ENCODE measurements around the gene KIAA1671. TPM values are rescaled to one million over a fixed set of nuclear protein-coding genes. Genes with fewer than 3 reads are reported as not detected.

KIAA1671 gene
- total RNA-seq, 2 experiments from 2014 or later = 12.3 to 14.0 TPM

GRCh38 chr22:25125693-25126357 is 173.3 kb downstream of the KIAA1671 start:
- H3K36me3 Mint-ChIP-seq (ENCODE audit: low read depth) = peaks cover 6% of the 10 kb centered on the region
- no peak overlapping the region for H3K4me3 Mint-ChIP-seq
- no peaks in the 10 kb centered on the region for H3K9me3 Mint-ChIP-seq (ENCODE audit: low read depth)
- intact Hi-C loops (cut with DNase I, micrococcal nuclease) = no loop called here
- ATAC-seq = no peak
- DNase-seq = no peak
- H3K27me3 Mint-ChIP-seq = no peaks in the 10 kb centered on the region
- ChIA-PET POLR2A (no interaction called here), CTCF (interaction anchor here (1.0 to 1.1 kb wide), 2 partner anchors 14 to 15 kb away, joined by 3 read pairs; no protein-coding TSS in a partner anchor)
- no peaks in the 10 kb centered on the region for H3K4me1 Mint-ChIP-seq
- H3K27ac Mint-ChIP-seq = no peak overlapping the region

GRCh38 chr22:25126510-25126909 is 174.0 kb downstream of the KIAA1671 start:
- Mint-ChIP-seq H3K36me3 (ENCODE audit: low read depth) (peaks cover 6% of the 10 kb centered on the region), H3K9me3 (ENCODE audit: low read depth) (no peaks in the 10 kb centered on the region), H3K27me3 (no peaks in the 10 kb centered on the region), H3K27ac (no peak overlapping the region), H3K4me1 (no peaks in the 10 kb centered on the region), H3K4me3 (no peak overlapping the region)
- intact Hi-C loops (cut with DNase I, micrococcal nuclease) = no loop called here
- ATAC-seq = no peak
- ChIA-PET POLR2A (no interaction called here), CTCF (interaction anchor here (1.0 kb wide), 1 partner anchor 15 kb away, joined by 3 read pairs; no protein-coding TSS in a partner anchor)
- no peak for DNase-seq

- ATAC-seq (no peak), DNase-seq (no peak)
- Mint-ChIP-seq H3K27me3 (no peaks in the 10 kb centered on the region), H3K4me1 (no peaks in the 10 kb centered on the region), H3K9me3 (ENCODE audit: low read depth) (no peaks in the 10 kb centered on the region), H3K36me3 (ENCODE audit: low read depth) (peaks cover 6% of the 10 kb centered on the region), H3K27ac (no peak overlapping the region), H3K4me3 (no peak overlapping the region)
- CTCF ChIA-PET = interaction anchor here (0.6 kb wide), 1 partner anchor 155 kb away, joined by 3 read pairs; no protein-coding TSS in a partner anchor
- POLR2A ChIA-PET = no interaction called here
- intact Hi-C loops (cut with DNase I, micrococcal nuclease) = no loop called here
Measured at GRCh38 chr22:25127318-25127717, 174.8 kb downstream of the KIAA1671 start.

GRCh38 chr22:25130462-25130861 is 177.9 kb downstream of the KIAA1671 start:
- intact Hi-C loops (cut with DNase I, micrococcal nuclease) = no loop called here
- POLR2A ChIA-PET = no interaction called here
- H3K36me3 Mint-ChIP-seq (ENCODE audit: low read depth) = no peaks in the 10 kb centered on the region

GRCh38 chr22:25131198-25131887 is 178.8 kb downstream of the KIAA1671 start:
- intact Hi-C loops (cut with DNase I, micrococcal nuclease) = no loop called here
- Mint-ChIP-seq H3K36me3 (ENCODE audit: low read depth) (peaks cover 3% of the 10 kb centered on the region), H3K4me1 (peaks cover 4% of the 10 kb centered on the region), H3K4me3 (no peak overlapping the region), H3K27me3 (no peaks in the 10 kb centered on the region), H3K27ac (no peak overlapping the region), H3K9me3 (ENCODE audit: low read depth) (no peaks in the 10 kb centered on the region)
- ATAC-seq = no peak
- CTCF ChIA-PET = interaction anchor here (0.9 kb wide), 1 partner anchor 39 kb away, joined by 3 read pairs; no protein-coding TSS in a partner anchor
- DNase-seq = no peak
- POLR2A ChIA-PET = no interaction called here

More at GRCh38 chr22:25130462-25130861, 177.9 kb downstream of the KIAA1671 start:
- no peak overlapping the region for H3K27ac Mint-ChIP-seq
- CTCF ChIA-PET = interaction anchor here (0.9 kb wide), 1 partner anchor 40 kb away, joined by 3 read pairs; no protein-coding TSS in a partner anchor
- ATAC-seq = no peak
- H3K27me3 Mint-ChIP-seq = no peaks in the 10 kb centered on the region
- H3K9me3 Mint-ChIP-seq (ENCODE audit: low read depth) = no peaks in the 10 kb centered on the region
- peaks cover 4% of the 10 kb centered on the region for H3K4me1 Mint-ChIP-seq
- no peak overlapping the region for H3K4me3 Mint-ChIP-seq
- DNase-seq = no peak

GRCh38 chr22:25134028-25134427 is 181.5 kb downstream of the KIAA1671 start:
- Mint-ChIP-seq H3K27ac (no peak overlapping the region), H3K9me3 (ENCODE audit: low read depth) (no peaks in the 10 kb centered on the region), H3K36me3 (ENCODE audit: low read depth) (peaks cover 17% of the 10 kb centered on the region), H3K27me3 (no peaks in the 10 kb centered on the region), H3K4me3 (no peak overlapping the region), H3K4me1 (peaks cover 4% of the 10 kb centered on the region)
- no peak for DNase-seq
- CTCF ChIA-PET = no interaction called here
- POLR2A ChIA-PET = no interaction called here
- intact Hi-C loops (cut with DNase I, micrococcal nuclease) = no loop called here
- ATAC-seq = no peak

- no peak overlapping the region for H3K27ac Mint-ChIP-seq
- H3K4me1 Mint-ChIP-seq = peaks cover 4% of the 10 kb centered on the region
- ATAC-seq = no peak
- H3K36me3 Mint-ChIP-seq (ENCODE audit: low read depth) = peaks cover 17% of the 10 kb centered on the region
- intact Hi-C loops (cut with DNase I, micrococcal nuclease) = no loop called here
- POLR2A ChIA-PET = no interaction called here
- no peak overlapping the region for H3K4me3 Mint-ChIP-seq
- CTCF ChIA-PET = no interaction called here
- DNase-seq = no peak
- H3K27me3 Mint-ChIP-seq = no peaks in the 10 kb centered on the region
- no peaks in the 10 kb centered on the region for H3K9me3 Mint-ChIP-seq (ENCODE audit: low read depth)
Measured at GRCh38 chr22:25134451-25134850, 181.9 kb downstream of the KIAA1671 start.

GRCh38 chr22:25136953-25137576 is 184.5 kb downstream of the KIAA1671 start:
- intact Hi-C loops (cut with DNase I, micrococcal nuclease) = no loop called here
- Mint-ChIP-seq H3K4me1 (peaks cover 4% of the 10 kb centered on the region), H3K27me3 (no peaks in the 10 kb centered on the region), H3K4me3 (no peak overlapping the region), H3K27ac (no peak overlapping the region), H3K9me3 (ENCODE audit: low read depth) (no peaks in the 10 kb centered on the region), H3K36me3 (ENCODE audit: low read depth) (peaks cover 17% of the 10 kb centered on the region)
- POLR2A ChIA-PET = no interaction called here
- CTCF ChIA-PET = no interaction called here
- no peak for DNase-seq
- ATAC-seq = no peak

GRCh38 chr22:25137577-25138525 is 185.3 kb downstream of the KIAA1671 start:
- ATAC-seq = no peak
- H3K27me3 Mint-ChIP-seq = no peaks in the 10 kb centered on the region
- POLR2A ChIA-PET = no interaction called here
- no peaks in the 10 kb centered on the region for H3K9me3 Mint-ChIP-seq (ENCODE audit: low read depth)
- H3K36me3 Mint-ChIP-seq (ENCODE audit: low read depth) = peaks cover 17% of the 10 kb centered on the region
- CTCF ChIA-PET = no interaction called here
- H3K27ac Mint-ChIP-seq = no peak overlapping the region
- no peak for DNase-seq
- peaks cover 4% of the 10 kb centered on the region for H3K4me1 Mint-ChIP-seq
- H3K4me3 Mint-ChIP-seq = no peak overlapping the region
- intact Hi-C loops (cut with DNase I, micrococcal nuclease) = no loop called here

GRCh38 chr22:25139062-25139461 is 186.5 kb downstream of the KIAA1671 start:
- intact Hi-C loops (cut with DNase I, micrococcal nuclease) = no loop called here
- ATAC-seq (no peak), DNase-seq (no peak)
- H3K27ac Mint-ChIP-seq = no peak overlapping the region
- ChIA-PET POLR2A (no interaction called here), CTCF (no interaction called here)
- no peak overlapping the region for H3K4me3 Mint-ChIP-seq
- H3K4me1 Mint-ChIP-seq = no peaks in the 10 kb centered on the region
- no peaks in the 10 kb centered on the region for H3K9me3 Mint-ChIP-seq (ENCODE audit: low read depth)
- no peaks in the 10 kb centered on the region for H3K27me3 Mint-ChIP-seq
- H3K36me3 Mint-ChIP-seq (ENCODE audit: low read depth) = peaks cover 17% of the 10 kb centered on the region

- CTCF ChIA-PET = no interaction called here
- POLR2A ChIA-PET = no interaction called here
Measured at GRCh38 chr22:25142102-25142501, 189.6 kb downstream of the KIAA1671 start.

More at GRCh38 chr22:25142102-25142501, 189.6 kb downstream of the KIAA1671 start:
- Mint-ChIP-seq H3K27ac (no peak overlapping the region), H3K27me3 (no peaks in the 10 kb centered on the region), H3K4me1 (no peaks in the 10 kb centered on the region), H3K9me3 (ENCODE audit: low read depth) (no peaks in the 10 kb centered on the region), H3K36me3 (ENCODE audit: low read depth) (peaks cover 11% of the 10 kb centered on the region), H3K4me3 (no peak overlapping the region)
- no peak for DNase-seq
- intact Hi-C loops (cut with DNase I, micrococcal nuclease) = no loop called here
- ATAC-seq = no peak

All from activated CD4-positive, alpha-beta T cell treated with anti-CD3 and anti-CD28 coated beads for 36 hours (primary cell).